M059J (cell line): Measurements from ENCODE around the gene CKMT2. TPM values are rescaled to one million over a fixed set of nuclear protein-coding genes. Genes with fewer than 3 reads are reported as not detected.

Source experiments
- DNase-seq: peaks from one replicate; pipeline ENCODE4 v3.0.0-alpha.2; 2012; ENCODE audit warnings: low read depth
- total RNA-seq: library from RNA; depleted of rRNA; stranded (reverse); fragments of >200 nt; shearing (Covaris generic); gene quantifications from 2 replicates; pipeline ENCODE4 v1.2.3, GENCODE V29; 2014; rRNA removed

The CKMT2 gene
- not detected in 2 replicates for total RNA-seq

- DNase-seq = no peak
These were observed at the start of gene CKMT2 for GRCh38 chr5:81233080-81233634. Gene CKMT2, plus strand, starts transcription at chr5:81233322. Its CDS starts 17,811 bp downstream, at chr5:81251133.

DNA sequence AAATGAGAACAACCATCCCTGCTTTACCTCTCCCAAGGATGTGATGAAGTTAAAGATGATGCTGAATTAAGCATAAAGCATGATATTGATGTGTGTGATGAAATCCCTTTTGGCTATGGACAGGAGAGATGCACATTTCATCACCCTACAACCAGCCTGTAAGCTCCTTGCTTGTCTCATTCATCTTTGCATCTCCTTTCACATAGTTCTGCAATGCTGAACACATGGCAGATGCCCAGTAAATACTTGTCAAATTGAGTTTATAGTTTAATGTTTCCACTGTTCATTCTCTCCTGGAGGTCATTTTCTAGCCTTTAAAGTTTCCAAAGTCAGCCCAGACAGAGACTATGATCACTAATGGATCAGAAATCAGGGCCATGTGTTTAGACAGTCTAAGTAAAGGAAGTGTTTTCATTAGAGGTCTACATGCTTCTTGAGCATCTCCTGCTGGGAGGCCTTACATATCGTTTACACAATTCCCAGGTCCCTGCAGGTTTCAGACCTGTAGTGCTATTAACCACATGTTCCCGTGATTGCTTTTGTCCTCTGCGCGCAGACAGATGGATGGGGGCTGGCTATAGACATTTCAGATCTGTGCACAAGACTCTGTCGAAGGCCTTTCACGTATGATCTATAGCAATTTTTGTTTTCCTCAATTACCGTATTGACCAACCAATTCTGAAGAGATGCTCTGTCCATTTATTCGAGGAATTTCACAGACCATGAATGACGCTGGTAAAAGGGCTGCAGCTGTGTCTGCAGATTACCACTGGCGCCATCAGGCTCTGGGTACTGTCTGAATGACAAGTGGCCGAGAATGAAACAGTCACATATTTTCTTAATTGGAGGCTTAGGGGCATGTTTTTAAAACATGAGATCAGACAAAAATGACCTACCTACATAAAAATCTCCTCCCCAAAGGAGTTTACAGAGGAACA is 49.0 kb upstream of the CKMT2 start:
- DNase-seq = no peak

DNA sequence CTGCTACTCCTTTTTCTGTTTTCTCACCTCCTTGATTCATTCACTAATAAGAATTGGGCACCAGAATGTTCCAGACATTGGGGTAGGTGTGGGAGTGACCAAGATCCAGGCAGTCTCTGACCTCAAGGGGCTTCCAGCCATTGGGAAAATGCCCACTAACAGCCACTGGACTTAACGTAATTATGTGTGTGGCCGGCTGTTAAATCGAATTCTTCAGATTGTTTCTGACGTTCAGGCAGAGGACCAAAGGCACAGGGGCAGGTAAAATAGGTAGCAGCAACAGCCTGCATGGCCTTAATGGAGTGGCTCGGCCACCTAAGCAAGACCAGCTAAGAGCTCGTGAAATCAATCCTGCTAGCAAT is 48.4 kb upstream of the CKMT2 start:
- DNase-seq = no peak

DNA sequence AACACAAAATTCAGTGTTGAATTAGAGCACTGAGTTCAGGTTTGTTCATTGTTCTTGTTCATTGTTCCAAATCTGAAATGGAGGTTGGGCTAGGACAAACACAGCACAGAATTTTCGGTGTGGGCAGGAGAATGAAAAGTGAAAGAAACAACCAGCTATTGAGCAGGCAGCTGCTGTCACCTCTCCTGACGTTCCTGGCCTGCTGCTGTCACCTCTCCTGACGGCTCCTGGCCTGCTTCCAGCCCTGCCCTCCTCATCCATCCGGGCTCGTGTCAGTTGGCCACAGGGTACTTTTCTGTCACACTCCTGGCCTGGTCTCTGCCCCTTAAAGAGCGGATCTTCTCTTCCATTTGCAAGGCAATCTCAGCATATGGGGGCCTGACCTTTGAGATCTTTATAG is 45.2 kb upstream of the CKMT2 start:
- no peak for DNase-seq

- no peak for DNase-seq
These were observed 44.2 kb upstream of the CKMT2 start for GRCh38 chr5:81188962-81189361.

DNA sequence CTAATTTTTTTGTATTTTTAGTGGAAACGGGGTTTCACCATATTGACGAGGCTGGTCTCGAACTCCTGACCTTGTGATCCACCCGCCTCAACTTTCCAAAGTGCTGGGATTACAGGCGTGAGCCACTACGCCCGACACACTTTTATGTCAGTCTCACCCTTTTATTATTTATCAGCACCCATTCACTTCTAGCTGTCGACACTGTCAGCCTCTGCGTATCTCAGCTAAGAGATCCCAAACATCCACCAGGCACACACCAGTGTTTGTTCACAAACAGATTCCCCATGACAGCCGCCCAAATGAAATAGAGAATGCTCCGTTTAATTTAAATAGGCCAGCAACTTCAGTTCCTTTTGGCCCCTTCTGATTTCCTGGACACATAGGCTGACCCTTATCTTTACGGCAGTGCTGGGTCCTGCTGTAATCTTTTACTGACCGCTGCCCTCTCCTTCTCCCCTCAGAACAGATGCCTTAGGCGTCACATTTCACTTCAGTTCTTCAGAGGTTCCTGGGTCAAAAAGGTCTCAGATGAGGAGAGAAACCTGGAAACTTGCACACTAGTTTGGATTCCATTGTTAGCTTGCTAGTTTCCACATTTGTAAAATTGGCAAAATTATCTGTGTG is 43.1 kb upstream of the CKMT2 start:
- DNase-seq = no peak

- no peak for DNase-seq
These were observed 41.3 kb upstream of the CKMT2 start for GRCh38 chr5:81191726-81192372.

DNA sequence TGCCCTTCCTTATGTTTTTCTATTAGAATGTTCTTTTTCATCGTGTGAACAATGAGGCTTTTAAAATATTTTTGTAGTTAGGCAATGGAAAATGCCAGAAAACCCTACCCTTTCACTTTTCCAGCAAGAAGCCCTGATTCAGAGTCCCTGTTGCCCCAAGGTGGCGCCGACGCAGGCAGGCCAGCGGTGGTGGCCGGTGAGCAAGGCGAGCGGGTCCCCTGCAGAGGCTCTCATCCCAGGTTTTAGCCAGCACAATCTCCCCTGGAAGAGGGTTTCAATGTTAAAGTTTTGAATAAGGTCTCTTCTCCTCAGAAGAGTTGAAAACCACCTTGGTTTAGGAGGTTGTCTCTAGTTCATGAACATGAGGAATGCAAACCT is 40.8 kb upstream of the CKMT2 start:
- DNase-seq = no peak

DNA sequence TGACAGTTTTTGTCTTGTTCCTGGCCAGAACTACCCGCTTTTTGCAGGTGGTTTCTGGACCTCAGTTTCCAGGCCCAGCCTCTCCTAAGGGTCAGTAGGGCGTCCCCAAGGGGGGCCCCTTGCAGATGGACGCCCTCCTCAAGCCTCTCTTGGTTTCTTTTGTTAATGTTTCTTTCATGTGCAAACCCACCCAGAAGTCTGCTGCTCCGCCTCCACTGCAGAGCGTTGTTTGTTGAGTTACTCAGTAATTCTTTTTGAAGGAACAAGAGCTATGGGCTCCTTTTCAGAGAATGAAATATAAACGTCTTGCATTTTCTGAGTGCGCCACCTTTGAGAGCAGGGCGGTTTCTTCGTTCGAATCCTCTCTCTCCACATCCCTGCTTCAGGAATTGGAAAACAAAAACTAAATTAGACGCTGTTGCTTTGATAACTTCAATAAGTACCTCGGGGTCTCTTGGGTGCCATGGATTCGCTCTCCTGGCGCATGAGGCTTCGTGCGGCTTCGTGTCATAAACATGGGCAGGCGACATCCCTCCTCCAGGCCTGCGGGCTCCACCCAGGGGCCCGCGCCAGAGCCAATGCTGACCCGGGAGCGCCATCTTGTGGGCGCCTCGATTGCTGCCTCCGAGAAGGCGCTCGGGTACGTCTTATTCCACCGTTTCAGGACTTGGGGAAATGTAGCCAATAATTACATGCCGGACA is 38.3 kb upstream of the CKMT2 start:
- peak; percentile 69 for DNase-seq

- no peak for DNase-seq
These were observed 37.7 kb upstream of the CKMT2 start for GRCh38 chr5:81195335-81195929.

DNA sequence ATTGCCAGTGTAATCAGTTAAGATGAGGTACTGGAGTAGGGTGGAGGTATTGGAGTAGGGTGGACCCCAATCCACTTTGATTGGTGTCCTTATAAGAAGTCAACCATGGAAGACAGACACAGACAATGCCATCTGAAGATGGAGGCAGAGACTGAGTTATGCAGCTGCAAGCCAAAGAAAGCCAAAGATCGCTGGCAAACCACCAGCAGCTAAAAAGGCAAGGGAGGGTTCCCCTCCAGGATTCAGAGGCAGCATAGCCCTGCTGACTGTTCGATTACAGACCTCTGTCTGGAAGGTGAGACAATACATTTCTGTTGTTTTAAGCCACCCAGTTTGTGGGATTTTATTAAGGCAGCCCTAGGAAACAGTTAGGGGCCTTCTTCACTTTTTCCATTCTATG is 30.5 kb upstream of the CKMT2 start:
- no peak for DNase-seq

DNA sequence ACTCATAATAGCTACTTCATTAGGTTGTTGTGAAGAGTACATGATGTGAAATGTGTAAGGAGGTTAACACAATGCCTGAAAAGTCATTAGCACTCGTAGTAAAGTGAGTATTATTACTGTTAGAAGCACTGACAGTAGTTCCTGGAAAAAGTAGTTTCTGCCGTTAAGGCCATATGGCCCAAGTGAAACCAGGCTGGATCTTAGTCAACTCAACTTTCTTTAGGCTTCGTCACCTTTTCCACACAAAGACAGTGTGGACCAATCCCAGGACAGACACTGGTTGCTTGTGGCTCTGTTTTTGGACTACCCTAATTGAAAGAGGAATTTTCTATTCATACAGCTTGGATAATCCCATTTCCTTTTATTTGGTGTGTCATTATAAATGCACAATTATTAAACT is 29.4 kb upstream of the CKMT2 start:
- DNase-seq = no peak

GRCh38 chr5:81204205-81204604 is 28.9 kb upstream of the CKMT2 start:
- DNase-seq = no peak

GRCh38 chr5:81205058-81205457 is 28.1 kb upstream of the CKMT2 start:
- no peak for DNase-seq

DNA sequence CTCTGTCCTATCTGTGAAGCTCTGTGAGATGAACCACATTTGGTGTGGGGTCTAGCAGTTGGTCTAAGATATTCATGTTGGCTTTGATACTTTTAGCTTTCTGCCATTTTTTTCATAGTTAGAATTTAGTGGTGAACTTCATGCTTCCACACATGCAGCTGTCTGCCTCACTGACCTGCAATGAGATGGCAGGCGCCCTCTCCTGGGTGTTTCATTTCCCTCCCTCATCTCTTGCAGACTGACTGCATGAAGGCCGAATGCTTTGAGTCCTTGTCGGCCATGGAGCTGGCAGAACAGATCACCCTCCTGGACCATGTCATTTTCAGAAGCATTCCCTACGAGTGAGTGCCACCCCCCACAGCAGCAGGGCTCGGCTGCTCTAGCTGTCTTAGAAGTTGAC is 26.1 kb upstream of the CKMT2 start:
- DNase-seq = no peak

DNA sequence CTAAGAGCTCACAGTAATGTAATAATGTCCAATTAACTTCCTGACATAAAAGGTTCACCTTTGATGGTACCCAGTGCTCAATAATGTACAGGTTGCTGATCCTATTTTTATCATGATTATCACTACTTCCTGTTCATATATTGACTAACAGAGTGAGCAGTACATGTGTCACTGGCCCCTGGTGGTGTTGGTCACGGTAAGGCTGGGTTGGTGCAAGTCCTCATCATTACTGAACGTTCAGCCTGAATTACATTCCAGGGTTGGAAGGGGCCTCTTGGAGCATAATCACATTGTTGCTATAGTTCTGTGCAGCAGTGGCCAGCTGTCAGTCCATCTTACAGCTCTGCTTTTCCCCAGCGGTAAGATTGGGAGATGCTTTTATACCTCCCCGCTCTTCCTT is 24.2 kb upstream of the CKMT2 start:
- peak; percentile 9 for DNase-seq

DNA sequence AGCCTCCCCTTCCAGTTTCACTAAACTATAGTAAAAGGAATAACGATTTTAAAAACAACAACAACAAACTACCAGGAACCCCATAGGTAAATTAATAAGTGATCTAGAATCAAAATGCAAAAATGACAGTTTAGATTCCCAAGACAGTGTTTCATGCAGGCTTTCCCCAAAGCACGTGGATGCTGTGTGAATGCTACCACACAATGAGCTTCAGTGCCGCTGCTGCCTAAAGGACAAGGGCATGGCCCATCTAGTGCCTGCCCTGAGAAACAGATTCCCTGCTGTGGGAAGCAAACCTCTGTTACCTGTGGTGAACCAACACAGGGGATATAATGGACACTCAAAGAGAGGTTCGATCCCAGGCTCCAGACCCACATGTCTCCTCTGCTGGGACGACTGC is 23.7 kb upstream of the CKMT2 start:
- no peak for DNase-seq

DNA sequence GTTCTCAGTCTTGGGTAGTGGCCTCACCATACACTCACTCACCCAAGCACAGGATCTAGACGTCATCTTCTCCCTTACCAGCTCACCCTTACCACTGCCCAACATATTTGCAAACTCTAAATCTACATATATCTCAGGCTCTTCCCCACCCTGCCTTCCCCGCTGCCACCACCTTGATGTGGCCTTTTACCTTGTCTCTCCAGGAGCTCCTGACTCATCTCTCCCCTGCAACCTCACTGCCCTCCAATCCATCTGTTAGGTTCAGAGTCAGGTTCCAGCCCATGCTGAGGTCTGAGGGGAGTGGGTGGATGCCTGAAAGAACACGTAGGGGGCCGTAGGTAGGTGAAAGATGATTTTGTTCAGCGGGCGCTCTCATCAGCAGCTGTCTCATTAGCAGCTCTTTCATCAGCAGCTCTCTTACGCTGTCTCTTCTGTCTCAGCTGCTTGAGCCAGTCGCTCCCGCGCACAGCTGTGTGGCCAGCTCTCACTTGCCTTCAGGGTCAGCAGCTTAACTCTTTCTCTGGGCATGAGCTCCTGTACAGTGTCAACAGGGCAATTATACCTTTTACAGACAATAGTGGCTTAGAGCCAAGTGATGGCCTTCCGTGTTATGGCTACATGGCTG is 23.1 kb upstream of the CKMT2 start:
- no peak for DNase-seq

- DNase-seq = no peak
These were observed 20.8 kb upstream of the CKMT2 start for GRCh38 chr5:81212211-81212751.

DNA sequence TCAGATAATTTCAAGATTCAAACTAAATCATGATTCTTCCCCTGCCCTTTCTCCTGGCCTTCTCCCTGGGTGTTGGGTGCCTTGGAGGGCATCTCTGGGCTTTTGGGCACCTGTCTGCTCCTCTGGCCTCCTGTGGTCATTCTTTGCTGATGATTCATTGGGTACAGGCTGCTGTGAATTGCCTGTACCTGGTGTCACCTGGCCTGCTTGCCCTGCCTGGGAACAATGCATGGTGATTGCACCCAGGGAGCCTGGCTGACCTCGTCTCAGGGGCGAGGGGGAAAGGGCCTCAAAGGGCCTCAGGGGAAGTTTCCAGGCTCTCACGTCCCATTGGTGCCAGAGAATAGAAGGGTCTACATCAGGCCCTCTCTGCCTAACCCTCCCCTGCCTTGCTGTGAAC is 20.1 kb upstream of the CKMT2 start:
- no peak for DNase-seq

DNA sequence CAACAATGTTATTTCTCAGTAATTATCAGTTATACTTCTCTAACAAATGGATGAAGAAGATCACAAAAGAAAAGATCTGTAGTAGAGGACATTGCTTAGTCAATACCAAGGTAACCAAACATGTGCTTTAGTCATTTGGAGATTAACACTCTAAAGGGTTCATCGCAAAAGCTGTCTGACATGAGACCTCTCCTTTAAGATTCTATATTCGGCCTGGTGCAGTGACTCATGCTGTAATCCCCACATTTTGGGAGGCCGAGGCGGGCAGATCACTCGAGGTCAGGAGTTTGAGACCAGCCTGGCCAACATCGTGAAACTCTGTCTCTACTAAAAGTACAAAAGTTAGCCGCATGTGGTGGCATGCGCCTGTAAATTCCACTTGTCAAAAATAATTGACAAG is 18.3 kb upstream of the CKMT2 start:
- no peak for DNase-seq
